CD14-positive monocyte (primary cell): ENCODE measurements around the gene MRGPRX1. TPM values are rescaled to one million over a fixed set of nuclear protein-coding genes. Genes with fewer than 3 reads are reported as not detected.

Experiments used
- DNase-seq, 3 donors: peaks; one replicate each; pipeline ENCODE4 v3.0.0-alpha.2; 2011 to 2022
- H2AFZ ChIP-seq: 2 replicates; pipeline ENCODE4 v1.6.0; 2012; ENCODE audit warnings: mild to moderate bottlenecking, low read depth, low read length, inconsistent platforms; ENCODE audit not compliant: insufficient read depth, poor library complexity, severe bottlenecking
- H3K27ac ChIP-seq, 2 donors: 1 replicate in 1 of 2; 2 replicates in 1 of 2; pipeline ENCODE4 v1.5.1; 2012 to 2013; ENCODE audit warnings: low read length in 2 of 2, control low read depth in 1 of 2, inconsistent platforms in 1 of 2, low read depth in 1 of 2, mild to moderate bottlenecking in 1 of 2
- H3K27me3 ChIP-seq, 2 donors: one replicate each; pipeline versions ENCODE4 v1.6.0 to v1.6.1; 2011 to 2013; ENCODE audit warnings: low read length in 2 of 2; ENCODE audit not compliant: control insufficient read depth in 2 of 2, insufficient read depth in 2 of 2
- H3K36me3 ChIP-seq, 2 donors: replicated peaks in 1 of 2; 1 replicate in 1 of 2; 2 replicates in 1 of 2; pipeline versions ENCODE4 v1.5.1 to v1.6.1; 2012 to 2013; ENCODE audit warnings: low read length in 2 of 2, control low read depth in 1 of 2, inconsistent platforms in 1 of 2, mild to moderate bottlenecking in 1 of 2; ENCODE audit not compliant: insufficient read depth in 2 of 2, control insufficient read depth in 1 of 2
- H3K4me1 ChIP-seq, 2 donors: 1 replicate in 1 of 2; 2 replicates in 1 of 2; pipeline versions ENCODE4 v1.5.1 to v1.6.1; 2012 to 2013; ENCODE audit warnings: low read length in 2 of 2, control low read depth in 1 of 2, inconsistent platforms in 1 of 2, mild to moderate bottlenecking in 1 of 2, moderate library complexity in 1 of 2; ENCODE audit not compliant: insufficient read depth in 2 of 2, control insufficient read depth in 1 of 2
- H3K4me2 ChIP-seq: replicated peaks from 2 replicates; pipeline ENCODE3; 2012; ENCODE audit warnings: low read length, moderate library complexity, mild to moderate bottlenecking; ENCODE audit not compliant: poor library complexity, severe bottlenecking; ENCODE audit errors: extremely low read depth
- H3K4me3 ChIP-seq, 3 experiments: fragments of 200-600 bp in 1 of 3; sonication (generic) in 1 of 3; replicated peaks in 1 of 3; 1 replicate in 2 of 3; 2 replicates in 1 of 3; pipeline ENCODE4 v1.5.1; 2011 to 2013; ENCODE audit warnings: low read length in 3 of 3, mild to moderate bottlenecking in 3 of 3, control low read depth in 2 of 3, low read depth in 2 of 3, inconsistent platforms in 1 of 3, moderate library complexity in 1 of 3
- H3K79me2 ChIP-seq: 2 replicates; pipeline ENCODE4 v1.6.0; 2012; ENCODE audit warnings: mild to moderate bottlenecking, control low read depth, inconsistent platforms, low read length, moderate library complexity; ENCODE audit not compliant: insufficient read depth
- H3K9ac ChIP-seq: 2 replicates; pipeline ENCODE4 v1.6.0; 2017; ENCODE audit warnings: low read length, mild to moderate bottlenecking; ENCODE audit not compliant: insufficient read depth, poor library complexity, severe bottlenecking
- H3K9me3 ChIP-seq, 2 donors: replicated peaks in 1 of 2; 1 replicate in 1 of 2; 2 replicates in 1 of 2; pipeline versions ENCODE4 v1.5.1 to v1.6.1; 2012 to 2013; ENCODE audit warnings: low read length in 2 of 2, control low read depth in 1 of 2; ENCODE audit not compliant: control insufficient read depth in 1 of 2, insufficient read depth in 1 of 2
- H4K20me1 ChIP-seq: 2 replicates; pipeline ENCODE4 v1.6.0; 2012; ENCODE audit warnings: mild to moderate bottlenecking, low read length, control low read depth, moderate library complexity; ENCODE audit not compliant: insufficient read depth
- H3K27ac Mint-ChIP-seq, 7 donors: one replicate each; pipeline ENCODE4 v1.8.0; 2020; ENCODE audit warnings: mild to moderate bottlenecking in 7 of 7, mixed read lengths in 7 of 7, moderate library complexity in 6 of 7, inconsistent platforms in 2 of 7
- H3K27me3 Mint-ChIP-seq, 3 donors: one replicate each; pipeline ENCODE4 v1.8.0; 2021 to 2022; ENCODE audit warnings: low read depth in 3 of 3, mild to moderate bottlenecking in 3 of 3, mixed read lengths in 3 of 3, moderate library complexity in 3 of 3, inconsistent platforms in 1 of 3
- H3K36me3 Mint-ChIP-seq, 2 donors: one replicate each; pipeline ENCODE4 v1.8.0; 2020; ENCODE audit warnings: mixed read lengths in 2 of 2, inconsistent platforms in 1 of 2, mild to moderate bottlenecking in 1 of 2
- H3K4me1 Mint-ChIP-seq: one replicate; pipeline ENCODE4 v1.8.0; 2020; ENCODE audit warnings: mild to moderate bottlenecking, mixed read lengths
- H3K4me3 Mint-ChIP-seq, 2 donors: one replicate each; pipeline ENCODE4 v1.8.0; 2020; ENCODE audit warnings: mild to moderate bottlenecking in 2 of 2, mixed read lengths in 2 of 2, moderate library complexity in 1 of 2
- H3K9me3 Mint-ChIP-seq, 7 donors: one replicate each; pipeline ENCODE4 v1.8.0; 2020 to 2022; ENCODE audit warnings: mixed read lengths in 7 of 7, mild to moderate bottlenecking in 6 of 7, moderate library complexity in 6 of 7, inconsistent platforms in 2 of 7
- WGBS: methylation state at CpG from one replicate; pipeline ENCODE4 v1.1.5; 2013; ENCODE audit warnings: missing lambda C conversion rate; ENCODE audit not compliant: insufficient coverage; 5-methylcytosine and 5-hydroxymethylcytosine counted together
- intact Hi-C, 2 donors: fragments of 100-400 bp; cut with micrococcal nuclease; formaldehyde crosslinking; loops; one replicate each; pipeline versions ENCODE4 v1.15.0 to v1.15.1; 2023
- polyA plus RNA-seq, 3 donors: library from polyadenylated mRNA; depleted of rRNA in 1 of 3; unstranded in 2 of 3; stranded (reverse) in 1 of 3; fragments of 300-500 nt in 2 of 3; fragments of >200 nt in 1 of 3; fragmentation: Illumina TruSeq in 2 of 3; gene quantifications; 1 replicate in 2 of 3; 2 replicates in 1 of 3; pipeline ENCODE4 v1.2.3, GENCODE V29; 2012 to 2021
- TF ChIP-seq, protein P1 (sequence below): fragments of 200-600 bp; IDR thresholded peaks from one replicate; pipeline ENCODE4 v1.8.0; 2022; ENCODE audit warnings: antibody characterized with exemption, mild to moderate bottlenecking

Gene MRGPRX1
- polyA plus RNA-seq, 3 donors: not detected

DNA sequence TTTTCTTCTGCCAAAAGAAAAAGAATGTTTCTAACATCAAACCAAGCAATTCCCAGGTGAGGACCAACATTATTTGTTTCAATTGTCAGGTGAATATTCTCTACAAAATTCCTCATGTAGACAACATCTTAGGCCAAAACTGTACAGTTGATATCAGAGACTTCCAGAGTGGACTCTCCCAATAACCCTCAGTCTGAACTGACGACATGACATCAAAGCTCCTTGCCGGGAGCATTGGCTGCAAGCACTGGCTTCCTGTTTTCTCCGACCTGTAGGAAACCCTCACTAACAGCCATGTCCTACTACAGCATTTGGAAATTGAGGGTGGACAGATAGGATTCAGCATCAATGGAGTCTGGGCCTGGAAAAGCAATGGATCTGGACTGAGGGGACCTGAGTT is 30.5 kb upstream of the MRGPRX1 start:
- Histone ChIP-seq H4K20me1 (no peaks in the 10 kb centered on the region), H3K4me1 (no peaks in the 10 kb centered on the region), H3K79me2 (no peaks in the 10 kb centered on the region), H3K4me3 (no peak overlapping the region), H3K4me2 (no peak overlapping the region), H3K9ac (no peak overlapping the region), H3K27me3 (no peaks in the 10 kb centered on the region), H2AFZ (no peak overlapping the region), H3K27ac (no peak overlapping the region), H3K36me3 (no peaks in the 10 kb centered on the region), H3K9me3 (no peaks in the 10 kb centered on the region)
- Mint-ChIP-seq H3K27ac (no peak overlapping the region), H3K9me3 (peaks cover 0 to 6% (median 2%) of the 10 kb centered on the region in 7 donors), H3K4me1 (no peaks in the 10 kb centered on the region), H3K27me3 (peaks cover 0 to 5% (median 0%) of the 10 kb centered on the region in 3 donors), H3K4me3 (no peak overlapping the region), H3K36me3 (no peaks in the 10 kb centered on the region)
- TF ChIP-seq, protein P1, sequence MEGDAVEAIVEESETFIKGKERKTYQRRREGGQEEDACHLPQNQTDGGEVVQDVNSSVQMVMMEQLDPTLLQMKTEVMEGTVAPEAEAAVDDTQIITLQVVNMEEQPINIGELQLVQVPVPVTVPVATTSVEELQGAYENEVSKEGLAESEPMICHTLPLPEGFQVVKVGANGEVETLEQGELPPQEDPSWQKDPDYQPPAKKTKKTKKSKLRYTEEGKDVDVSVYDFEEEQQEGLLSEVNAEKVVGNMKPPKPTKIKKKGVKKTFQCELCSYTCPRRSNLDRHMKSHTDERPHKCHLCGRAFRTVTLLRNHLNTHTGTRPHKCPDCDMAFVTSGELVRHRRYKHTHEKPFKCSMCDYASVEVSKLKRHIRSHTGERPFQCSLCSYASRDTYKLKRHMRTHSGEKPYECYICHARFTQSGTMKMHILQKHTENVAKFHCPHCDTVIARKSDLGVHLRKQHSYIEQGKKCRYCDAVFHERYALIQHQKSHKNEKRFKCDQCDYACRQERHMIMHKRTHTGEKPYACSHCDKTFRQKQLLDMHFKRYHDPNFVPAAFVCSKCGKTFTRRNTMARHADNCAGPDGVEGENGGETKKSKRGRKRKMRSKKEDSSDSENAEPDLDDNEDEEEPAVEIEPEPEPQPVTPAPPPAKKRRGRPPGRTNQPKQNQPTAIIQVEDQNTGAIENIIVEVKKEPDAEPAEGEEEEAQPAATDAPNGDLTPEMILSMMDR: no peak
- whole genome bisulfite sequencing: 33% methylated on average over 1 of the region's 3 CpGs
- intact Hi-C loops: loop anchor here in 1 of 2 donors (10.0 kb wide), 1 partner anchor 65 kb away; no protein-coding TSS in a partner anchor
- no peak for DNase-seq

DNA sequence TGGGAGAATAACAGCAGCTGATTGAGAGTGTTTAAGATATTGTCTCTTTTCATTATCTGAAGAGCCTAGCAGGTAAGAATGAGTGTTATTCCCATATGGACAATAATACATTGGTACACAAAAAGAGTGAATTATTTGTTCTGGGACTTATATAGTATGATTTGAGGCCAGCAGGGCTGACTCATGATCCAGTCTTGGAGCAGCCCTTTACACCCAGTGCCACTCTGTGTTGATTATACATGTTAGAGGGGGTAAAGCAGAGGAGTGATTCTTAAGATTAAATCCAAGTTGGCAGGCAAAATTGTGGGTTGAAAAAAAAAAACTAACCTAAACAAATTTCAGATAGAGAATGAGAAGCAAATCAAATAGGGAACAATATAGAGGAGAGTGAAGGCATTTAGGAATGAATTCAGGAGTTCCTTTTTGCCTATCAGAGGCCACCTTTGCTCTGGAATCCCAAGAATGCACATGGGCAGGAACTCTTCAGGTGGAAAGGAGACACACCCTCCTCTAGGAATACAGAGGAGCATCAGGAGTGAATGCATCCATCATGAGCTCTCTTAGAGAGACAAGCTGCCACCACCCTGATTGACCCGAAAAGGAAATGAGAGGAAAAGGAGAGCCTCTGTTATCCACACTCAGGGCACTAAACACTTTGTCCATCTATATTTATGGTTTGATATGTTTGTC is 19.2 kb upstream of the MRGPRX1 start:
- Mint-ChIP-seq H3K9me3 (peaks cover 0 to 5% (median 2%) of the 10 kb centered on the region in 7 donors), H3K4me3 (no peak overlapping the region), H3K27ac (no peak overlapping the region), H3K36me3 (no peaks in the 10 kb centered on the region), H3K27me3 (peaks cover 0 to 2% (median 2%) of the 10 kb centered on the region in 3 donors), H3K4me1 (no peaks in the 10 kb centered on the region)
- Histone ChIP-seq H3K4me2 (no peak overlapping the region), H3K4me1 (no peaks in the 10 kb centered on the region), H4K20me1 (no peaks in the 10 kb centered on the region), H3K27me3 (no peaks in the 10 kb centered on the region), H3K36me3 (no peaks in the 10 kb centered on the region), H2AFZ (no peak overlapping the region), H3K27ac (no peak overlapping the region), H3K4me3 (no peak overlapping the region), H3K9ac (no peak overlapping the region), H3K79me2 (no peaks in the 10 kb centered on the region), H3K9me3 (no peaks in the 10 kb centered on the region)
- TF ChIP-seq, protein P1: no peak
- intact Hi-C loops: no loop called here
- DNase-seq: no peak
- WGBS: no CpG with 5 or more reads among the region's 1 CpG
